ENCODE data around the gene ZFHX3.

- no peak for TF ChIP-seq CTCF (IDR thresholded peaks at IDR 0.05)
- no peak for TF ChIP-seq POLR2A (IDR thresholded peaks at IDR 0.05)
Observed at GRCh38 chr16:73064212-73064993, 16.5 kb upstream of the ZFHX3 start.

Data from right lobe of liver (tissue), 4 donors.